HepG2 (cell line): ENCODE measurements around the gene GUK1. TPM values are rescaled to one million over a fixed set of nuclear protein-coding genes. Genes with fewer than 3 reads are reported as not detected.

Source experiments
- BCLAF1 ChIP-seq: fragments of 450-650 bp; IDR thresholded peaks from 2 replicates; pipeline ENCODE4 v1.6.1; 2017; ENCODE audit warnings: mild to moderate bottlenecking
- CCDC6 ChIP-seq: sonication (generic); formaldehyde crosslinking; IDR thresholded peaks from 2 replicates; pipeline ENCODE4 v1.8.1; 2022; ENCODE audit warnings: mild to moderate bottlenecking, missing genetic modification reagents, moderate library complexity
- CEBPB ChIP-seq: IDR thresholded peaks from 2 replicates; pipeline ENCODE4 v1.6.1; 2011; ENCODE audit warnings: low read depth, low read length, improper control_type of control experiment, borderline replicate concordance
- FOXO1 ChIP-seq: sonication (generic); formaldehyde crosslinking; IDR thresholded peaks from 2 replicates; pipeline ENCODE4 v1.4.0; 2020; ENCODE audit warnings: missing genetic modification reagents
- MNT ChIP-seq: fragments of 450-650 bp; IDR thresholded peaks from 2 replicates; pipeline ENCODE4 v1.6.1; 2016
- MXD3 ChIP-seq: IDR thresholded peaks from 2 replicates; pipeline ENCODE4 v1.6.1; 2016; ENCODE audit warnings: mild to moderate bottlenecking, missing biosample characterization, missing genetic modification reagents
- PAF1 ChIP-seq: IDR thresholded peaks from 2 replicates; pipeline ENCODE4 v1.6.1; 2016; ENCODE audit warnings: missing genetic modification reagents, missing compliant biosample characterization
- PPARG ChIP-seq: conservative IDR thresholded peaks from 2 replicates; pipeline ENCODE4 v1.6.1; 2016; ENCODE audit warnings: missing biosample characterization, missing genetic modification reagents
- TBL1XR1 ChIP-seq: fragments of 150-350 bp; IDR thresholded peaks from 2 replicates; pipeline ENCODE4 v1.6.1; 2014; ENCODE audit warnings: borderline replicate concordance, low read length; ENCODE audit not compliant: partially characterized antibody
- THAP9 ChIP-seq: sonication (generic); formaldehyde crosslinking; IDR thresholded peaks from 2 replicates; pipeline ENCODE4; 2020; ENCODE audit warnings: missing genetic modification reagents, mild to moderate bottlenecking, borderline replicate concordance
- THRA ChIP-seq: sonication (generic); formaldehyde crosslinking; IDR thresholded peaks from 2 replicates; pipeline ENCODE4 v1.4.0; 2020; ENCODE audit warnings: missing genetic modification reagents, borderline replicate concordance
- TP53 ChIP-seq: sonication (generic); formaldehyde crosslinking; conservative IDR thresholded peaks from 2 replicates; pipeline ENCODE4 v1.4.0; 2020; ENCODE audit warnings: missing genetic modification reagents
- ZNF24 ChIP-seq: fragments of 450-650 bp; IDR thresholded peaks from 2 replicates; pipeline ENCODE4 v1.6.1; 2017; ENCODE audit warnings: antibody characterized with exemption, mild to moderate bottlenecking
- ZNF343 ChIP-seq: sonication (generic); formaldehyde crosslinking; IDR thresholded peaks from 2 replicates; pipeline ENCODE4 v1.4.0; 2020; ENCODE audit warnings: mild to moderate bottlenecking, missing genetic modification reagents
- ZNF513 ChIP-seq: sonication (generic); formaldehyde crosslinking; conservative IDR thresholded peaks from 2 replicates; pipeline ENCODE4 v1.5.0; 2020; ENCODE audit warnings: missing genetic modification reagents
- ZNF644 ChIP-seq: IDR thresholded peaks from 2 replicates; pipeline ENCODE4 v1.6.1; 2016; ENCODE audit warnings: low read depth
- ZNF713 ChIP-seq: sonication (generic); formaldehyde crosslinking; IDR thresholded peaks from 2 replicates; pipeline ENCODE4 v1.4.0; 2020; ENCODE audit warnings: mild to moderate bottlenecking, missing genetic modification reagents
- ZNF781 ChIP-seq: sonication (generic); formaldehyde crosslinking; IDR thresholded peaks from 2 replicates; pipeline ENCODE4 v1.5.1; 2020; ENCODE audit warnings: borderline replicate concordance, mild to moderate bottlenecking, missing genetic modification reagents; ENCODE audit errors: not compliant biosample characterization
- polyA plus RNA-seq, 8 experiments: library from polyadenylated mRNA; depleted of rRNA in 3 of 8; stranded (reverse) in 7 of 8; unstranded in 1 of 8; fragments of >200 nt; fragmentation: Illumina TruSeq in 4 of 8; extraction: Trizol in 4 of 8; gene quantifications; 2 replicates each; pipeline versions ENCODE4 v1.2.1 to v1.2.3, GENCODE V29; 2011 to 2016; ENCODE audit warnings: low read depth in 4 of 8, missing spikeins in 1 of 8, mixed read lengths in 1 of 8; ENCODE audit not compliant: insufficient read depth in 1 of 8
- total RNA-seq, 5 experiments: library from RNA; depleted of rRNA; stranded (reverse); fragments of >200 nt; fragmentation: Illumina TruSeq; extraction: Trizol; gene quantifications; 2 replicates each; pipeline ENCODE4 v1.2.3, GENCODE V29; 2016; ENCODE audit warnings: low read depth in 1 of 5

GUK1 gene
- total and polyA plus RNA-seq, 2 of the 13 experiments (the other 11 are each of a cell fraction or from before 2014, with no cell fraction given) = 116 to 154 TPM

- TF ChIP-seq CEBPB (peak; percentile 84), ZNF24 (no peak), CCDC6 (CRISPR knock-in tag) (peak; percentile 95), ZNF343 (no peak), FOXO1 (CRISPR knock-in tag) (0 out of 2 replicates have a peak, but pooled peaks have one; percentile 27), ZNF781 (CRISPR knock-in tag) (no peak), TBL1XR1 (no peak), PPARG (no peak; the same call in 1 of the 2 replicates), ZNF644 (CRISPR knock-in tag) (no peak), ZNF513 (0 out of 2 replicates have a peak, but pooled peaks have one; percentile 65), THRA (CRISPR knock-in tag) (peak; percentile 55; the same call in 1 of the 2 replicates), BCLAF1 (no peak), MNT (peak; percentile 58), PAF1 (CRISPR knock-in tag) (no peak), ZNF713 (peak; percentile 29; the same call in 1 of the 2 replicates), MXD3 (CRISPR knock-in tag) (peak; percentile 83), THAP9 (peak; percentile 92), TP53 (no peak)
Observed at GRCh38 chr1:228109073-228109961, 30.8 kb upstream of the GUK1 start, which contains the start of gene MRPL55 (continued).
